Esophagus squamous epithelium (tissue), 5 donors: ENCODE results near the gene VSX2. TPM values are rescaled to one million over a fixed set of nuclear protein-coding genes. Genes with fewer than 3 reads are reported as not detected.

Source experiments
- DNase-seq: peaks from one replicate; lab custom pipeline; 2025; lab: John Stamatoyannopoulos, UW
- H3K27ac ChIP-seq, 4 donors: fragments of 200-600 bp; sonication (generic); one replicate each; pipeline ENCODE4 v1.5.1; 2016 to 2019; ENCODE audit warnings: mild to moderate bottlenecking in 1 of 4
- H3K27me3 ChIP-seq, 4 donors: fragments of 200-600 bp; sonication (generic); 1 replicate in 3 of 4; 2 replicates in 1 of 4; pipeline versions ENCODE4 v1.5.1 to v1.6.0; 2017 to 2021; ENCODE audit warnings: antibody characterized with exemption in 1 of 4
- H3K36me3 ChIP-seq, 3 donors: fragments of 200-600 bp; sonication (generic); one replicate each; pipeline ENCODE4 v1.5.1; 2016 to 2019
- H3K4me1 ChIP-seq, 3 donors: fragments of 200-600 bp; sonication (generic); one replicate each; pipeline ENCODE4 v1.5.1; 2017 to 2019
- H3K4me3 ChIP-seq, 4 donors: fragments of 200-600 bp; sonication (generic); 1 replicate in 3 of 4; 2 replicates in 1 of 4; pipeline ENCODE4 v1.5.1; 2016 to 2019; ENCODE audit warnings: mild to moderate bottlenecking in 2 of 4, moderate library complexity in 1 of 4
- H3K9me3 ChIP-seq, 3 donors: fragments of 200-600 bp; sonication (generic); one replicate each; pipeline ENCODE4 v1.5.1; 2016 to 2019
- CTCF ChIP-seq, 6 experiments: fragments of 450-650 bp in 4 of 6; fragments of 200-600 bp in 2 of 6; sonication (generic) in 2 of 6; IDR thresholded peaks; one replicate each; pipeline ENCODE4 v1.5.1; 2016 to 2019; ENCODE audit warnings: antibody characterized with exemption in 6 of 6, mild to moderate bottlenecking in 4 of 6, moderate library complexity in 4 of 6
- POLR2A ChIP-seq, 4 donors: fragments of 450-650 bp; IDR thresholded peaks; one replicate each; pipeline ENCODE4 v1.6.1; 2017; ENCODE audit warnings: antibody characterized with exemption in 4 of 4, mild to moderate bottlenecking in 4 of 4, moderate library complexity in 3 of 4
- WGBS, 2 donors: methylation state at CpG; one replicate each; pipeline ENCODE4 v1.1.5; 2018; 5-methylcytosine and 5-hydroxymethylcytosine counted together
- intact Hi-C: fragments of 100-400 bp; cut with DNase I; formaldehyde crosslinking; loops from one replicate; pipeline ENCODE4 v1.15.0; 2022
- total RNA-seq, 4 donors: library from RNA; depleted of rRNA; stranded (reverse); fragments of >200 nt; gene quantifications; one replicate each; pipeline ENCODE4 v1.1.0, GENCODE V29; 2016
- donor health status: DM: yes; HTN: yes; CAD: no.

The VSX2 gene
- total RNA-seq, 4 donors from 2014 or later = not detected

GRCh38 chr14:74248017-74248416, 8.8 kb downstream of the VSX2 start:
- TF ChIP-seq CTCF (IDR thresholded peaks at IDR 0.05) (no peak), POLR2A (IDR thresholded peaks at IDR 0.05) (no peak)
- H3K27ac ChIP-seq = no peak overlapping the region
- DNase-seq = no peak
- H3K36me3 ChIP-seq = no peaks in the 10 kb centered on the region
- H3K27me3 ChIP-seq = peaks cover 2 to 93% (median 6%) of the 10 kb centered on the region in 4 donors
- no peaks in the 10 kb centered on the region for H3K9me3 ChIP-seq
- 38 to 60% methylated on average over 5 to 6 of the region's 6 CpGs for WGBS, 2 donors
- H3K4me1 ChIP-seq = peaks cover 0 to 8% (median 4%) of the 10 kb centered on the region in 3 donors
- no peak overlapping the region for H3K4me3 ChIP-seq
- intact Hi-C loops = no loop called here

- TF ChIP-seq POLR2A (IDR thresholded peaks at IDR 0.05) = no peak
- no peak for TF ChIP-seq CTCF (IDR thresholded peaks at IDR 0.05)
- DNase-seq = no peak
- Histone ChIP-seq H3K27me3 (peaks cover 0 to 80% (median 0%) of the 10 kb centered on the region in 4 donors), H3K27ac (no peak overlapping the region), H3K4me3 (no peak overlapping the region), H3K4me1 (peaks cover 0 to 8% (median 4%) of the 10 kb centered on the region in 3 donors), H3K9me3 (no peaks in the 10 kb centered on the region), H3K36me3 (no peaks in the 10 kb centered on the region)
- 60 to 65% methylated on average over 12 of the region's 12 CpGs for WGBS, 2 donors
- intact Hi-C loops = no loop called here
Observed at GRCh38 chr14:74249433-74250375, 10.5 kb downstream of the VSX2 start.

GRCh38 chr14:74255281-74255680, 16.0 kb downstream of the VSX2 start:
- Histone ChIP-seq H3K27ac (no peak overlapping the region), H3K27me3 (peaks cover 0 to 45% (median 0%) of the 10 kb centered on the region in 4 donors), H3K4me3 (no peak overlapping the region), H3K4me1 (peaks cover 0 to 29% (median 18%) of the 10 kb centered on the region in 3 donors), H3K36me3 (no peaks in the 10 kb centered on the region), H3K9me3 (no peaks in the 10 kb centered on the region)
- intact Hi-C loops = no loop called here
- no peak for DNase-seq
- WGBS, 2 donors = 76 to 84% methylated on average over 3 of the region's 3 CpGs
- TF ChIP-seq POLR2A (IDR thresholded peaks at IDR 0.05) = no peak
- no peak for TF ChIP-seq CTCF (IDR thresholded peaks at IDR 0.05)

- peaks cover 0 to 30% (median 0%) of the 10 kb centered on the region in 4 donors for H3K27me3 ChIP-seq
- H3K4me1 ChIP-seq = peaks cover 0 to 41% (median 23%) of the 10 kb centered on the region in 3 donors
- TF ChIP-seq CTCF (IDR thresholded peaks at IDR 0.05) (peak; percentile 78 to 95 (median 90)), POLR2A (IDR thresholded peaks at IDR 0.05) (no peak)
- DNase-seq = no peak
- WGBS, 2 donors = 0% methylated on average over 3 to 8 of the region's 68 CpGs
- intact Hi-C loops = no loop called here
- no peaks in the 10 kb centered on the region for H3K36me3 ChIP-seq
- H3K27ac ChIP-seq = peak overlapping the region in 1 of 4 donors; percentile 5
- no peaks in the 10 kb centered on the region for H3K9me3 ChIP-seq
- H3K4me3 ChIP-seq = peak overlapping the region; percentile 36 to 81 (median 54)
Observed at GRCh38 chr14:74257078-74257940, 18.1 kb downstream of the VSX2 start.
